GM23338 (cell line): Measurements from ENCODE around the gene GAREM1. TPM values are rescaled to one million over a fixed set of nuclear protein-coding genes. Genes with fewer than 3 reads are reported as not detected.

Source experiments
- ATAC-seq: fragments of 200-7000 bp; cut with Tn5 transposase; 3 replicates; pipeline ENCODE4 v1.9.1; 2020
- DNase-seq: peaks from one replicate; pipeline ENCODE4 v3.0.0-alpha.2; 2015; ENCODE audit warnings: low spot score
- H2AFZ ChIP-seq: fragments of 200-600 bp; sonication (generic); 2 replicates; pipeline ENCODE4 v1.8.0; 2016; ENCODE audit warnings: antibody characterized with exemption, mild to moderate bottlenecking, moderate library complexity
- H3F3A ChIP-seq: fragments of 200-600 bp; sonication (generic); replicated peaks from 2 replicates; pipeline ENCODE4 v1.8.0; 2017; ENCODE audit warnings: antibody characterized with exemption, mixed run types, low read depth
- H3K27ac ChIP-seq: fragments of 200-600 bp; sonication (generic); 2 replicates; pipeline ENCODE4 v1.6.1; 2016; ENCODE audit warnings: low read depth
- H3K27me3 ChIP-seq: fragments of 200-600 bp; sonication (generic); 2 replicates; pipeline ENCODE4 v1.8.0; 2016; ENCODE audit warnings: mild to moderate bottlenecking, mixed run types, moderate library complexity; ENCODE audit not compliant: insufficient read depth
- H3K36me3 ChIP-seq: fragments of 200-600 bp; sonication (generic); 2 replicates; pipeline ENCODE4 v1.8.0; 2016; ENCODE audit warnings: mild to moderate bottlenecking; ENCODE audit not compliant: insufficient read depth
- H3K4me1 ChIP-seq: fragments of 200-600 bp; sonication (generic); 2 replicates; pipeline ENCODE4 v1.8.0; 2016; ENCODE audit warnings: mild to moderate bottlenecking, moderate library complexity; ENCODE audit not compliant: insufficient read depth
- H3K4me2 ChIP-seq: fragments of 200-600 bp; sonication (generic); 2 replicates; pipeline ENCODE4 v1.7.1; 2017; ENCODE audit warnings: mixed run types
- H3K4me3 ChIP-seq: fragments of 200-600 bp; sonication (generic); 2 replicates; pipeline ENCODE4 v1.6.1; 2016; ENCODE audit warnings: mixed run types
- H3K79me2 ChIP-seq: fragments of 200-600 bp; sonication (generic); replicated peaks from 2 replicates; pipeline ENCODE4 v1.8.0; 2017; ENCODE audit warnings: mild to moderate bottlenecking; ENCODE audit not compliant: insufficient read depth
- H3K9me2 ChIP-seq: fragments of 200-600 bp; sonication (generic); 2 replicates; pipeline ENCODE4 v1.8.0; 2017; ENCODE audit not compliant: insufficient read depth
- H4K20me1 ChIP-seq: fragments of 200-600 bp; sonication (generic); replicated peaks from 2 replicates; pipeline ENCODE4 v1.8.0; 2017; ENCODE audit warnings: mild to moderate bottlenecking; ENCODE audit not compliant: insufficient read depth
- H3K27ac Mint-ChIP-seq: 2 replicates; pipeline ENCODE4 v1.8.0; 2020; ENCODE audit warnings: inconsistent platforms, mild to moderate bottlenecking, moderate library complexity, mixed read lengths
- H3K27me3 Mint-ChIP-seq: 3 replicates; pipeline ENCODE4 v1.8.0; 2022; ENCODE audit warnings: low read depth, mild to moderate bottlenecking, moderate library complexity, mixed read lengths, inconsistent platforms; ENCODE audit not compliant: insufficient read depth, poor library complexity
- H3K36me3 Mint-ChIP-seq: 3 replicates; pipeline ENCODE4 v1.8.0; 2021; ENCODE audit warnings: low read depth, mild to moderate bottlenecking, inconsistent platforms, moderate library complexity, mixed read lengths
- H3K4me1 Mint-ChIP-seq: 3 replicates; pipeline ENCODE4 v1.8.0; 2020; ENCODE audit warnings: mild to moderate bottlenecking, inconsistent platforms, mixed read lengths
- H3K4me3 Mint-ChIP-seq: 3 replicates; pipeline ENCODE4 v1.8.0; 2021; ENCODE audit warnings: moderate library complexity, mild to moderate bottlenecking, inconsistent platforms, mixed read lengths
- H3K9me3 Mint-ChIP-seq: 3 replicates; pipeline ENCODE4 v1.8.0; 2020; ENCODE audit warnings: moderate library complexity, mild to moderate bottlenecking, inconsistent platforms, mixed read lengths
- CREB1 ChIP-seq: fragments of 250-450 bp; sonication (Bioruptor Pico); IDR thresholded peaks from 2 replicates; pipeline ENCODE4 v1.5.0; 2020; ENCODE audit warnings: low read depth, mild to moderate bottlenecking, moderate library complexity
- EZH2phosphoT487 ChIP-seq: fragments of 200-600 bp; sonication (generic); IDR thresholded peaks from one replicate; pipeline ENCODE4 v1.8.1; 2018; ENCODE audit warnings: antibody characterized with exemption; ENCODE audit not compliant: unreplicated experiment
- JUNB ChIP-seq: IDR thresholded peaks from one replicate; pipeline ENCODE4 v1.6.1; 2016; ENCODE audit warnings: antibody characterized with exemption; ENCODE audit not compliant: unreplicated experiment
- NANOG ChIP-seq: IDR thresholded peaks from 2 replicates; pipeline ENCODE4 v1.6.1; 2016; ENCODE audit warnings: antibody characterized with exemption, borderline replicate concordance
- POLR2AphosphoS5 ChIP-seq: IDR thresholded peaks from 2 replicates; pipeline ENCODE4 v1.6.1; 2016; ENCODE audit warnings: antibody characterized with exemption, low read depth
- ZNF114 ChIP-seq: fragments of 250-450 bp; sonication (Bioruptor Pico); IDR thresholded peaks from 2 replicates; pipeline ENCODE4 v1.5.0; 2020; ENCODE audit warnings: mild to moderate bottlenecking, moderate library complexity
- ZNF331 ChIP-seq: fragments of 250-450 bp; sonication (Bioruptor Pico); IDR thresholded peaks from 2 replicates; pipeline ENCODE4 v1.5.0; 2020; ENCODE audit warnings: low read depth, mild to moderate bottlenecking, moderate library complexity
- ZNF462 ChIP-seq: fragments of 250-450 bp; sonication (Bioruptor Pico); IDR thresholded peaks from 2 replicates; pipeline ENCODE4 v1.5.0; 2020; ENCODE audit warnings: mild to moderate bottlenecking, moderate library complexity
- polyA plus RNA-seq: library from polyadenylated mRNA; unstranded; fragments of >200 nt; fragmentation: Nextera tagmentation; extraction: Ambion mirVana; gene quantifications from 2 replicates; pipeline ENCODE4 v1.2.1, GENCODE V29; 2016
- total RNA-seq: library from RNA; depleted of rRNA; stranded (reverse); fragments of >200 nt; shearing (Covaris generic); gene quantifications from 2 replicates; pipeline ENCODE4 v1.2.3, GENCODE V29; 2014

The GAREM1 gene
- total and polyA plus RNA-seq, 2 experiments from 2014 or later: 2.7 to 6.0 TPM

GRCh38 chr18:32480581-32480980, 9.9 kb upstream of the GAREM1 start (continued):
- no peak for TF ChIP-seq ZNF462 (CRISPR knock-in tag)
- no peak for TF ChIP-seq JUNB
- no peak for TF ChIP-seq POLR2AphosphoS5
- no peak for TF ChIP-seq ZNF114
- TF ChIP-seq NANOG: no peak
- no peak for TF ChIP-seq EZH2phosphoT487
- TF ChIP-seq CREB1 (CRISPR knock-in tag): no peak
- no peak for TF ChIP-seq ZNF331 (CRISPR knock-in tag)

GRCh38 chr18:32478807-32479206, 8.1 kb upstream of the GAREM1 start:
- ATAC-seq (no peak), DNase-seq (no peak)
- Mint-ChIP-seq H3K4me3 (no peak overlapping the region), H3K36me3 (no peaks in the 10 kb centered on the region), H3K27me3 (no peaks in the 10 kb centered on the region), H3K27ac (no peak overlapping the region), H3K4me1 (peaks cover 10% of the 10 kb centered on the region; the same call in 2 of the 3 replicates), H3K9me3 (no peaks in the 10 kb centered on the region)
- Histone ChIP-seq H3K27me3 (no peaks in the 10 kb centered on the region; the same call in 1 of the 2 replicates), H3K4me1 (no peaks in the 10 kb centered on the region; the same call in 1 of the 2 replicates), H3K27ac (no peak overlapping the region), H3F3A (no peaks in the 10 kb centered on the region), H3K4me3 (no peak overlapping the region), H4K20me1 (no peaks in the 10 kb centered on the region), H3K9me2 (no peaks in the 10 kb centered on the region), H3K4me2 (no peak overlapping the region), H2AFZ (no peak overlapping the region), H3K36me3 (no peaks in the 10 kb centered on the region), H3K79me2 (no peaks in the 10 kb centered on the region)
- TF ChIP-seq ZNF331 (CRISPR knock-in tag) (no peak), ZNF114 (no peak), POLR2AphosphoS5 (no peak), EZH2phosphoT487 (no peak)
